Body of pancreas (tissue), 4 donors: ENCODE data around the gene ISOC2.

Experiments used
- POLR2A ChIP-seq, 3 donors: fragments of 450-650 bp; IDR thresholded peaks; one replicate each; pipeline ENCODE4 v1.6.1; 2016; ENCODE audit warnings: antibody characterized with exemption in 3 of 3, mild to moderate bottlenecking in 2 of 3
- TF ChIP-seq, protein P1 (sequence below), 7 experiments: fragments of 450-650 bp in 4 of 7; fragments of 200-600 bp in 3 of 7; sonication (generic) in 3 of 7; IDR thresholded peaks; one replicate each; pipeline ENCODE4 v1.5.1; 2016 to 2019; ENCODE audit warnings: antibody characterized with exemption in 7 of 7

DNA sequence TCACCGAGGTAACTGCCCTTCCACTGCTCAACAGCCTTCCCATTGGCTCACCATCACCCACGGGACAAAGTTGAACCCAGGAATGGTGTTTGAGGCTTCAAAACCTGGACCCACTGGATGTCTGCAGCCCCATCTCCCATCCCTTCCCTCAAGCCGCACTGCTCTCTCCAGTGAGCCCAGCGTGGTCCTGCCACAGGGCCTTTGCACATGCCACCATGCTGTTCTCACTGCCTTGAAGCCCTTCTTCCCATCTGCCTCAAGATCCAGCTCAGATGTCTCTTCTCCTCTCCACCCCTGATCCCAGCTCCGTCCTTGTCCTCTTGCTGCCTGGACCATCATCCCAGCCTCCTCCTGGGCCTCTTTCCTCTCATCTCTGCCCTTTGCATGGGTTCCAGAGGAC is 22.4 kb downstream of the ISOC2 start:
- TF ChIP-seq, protein P1, sequence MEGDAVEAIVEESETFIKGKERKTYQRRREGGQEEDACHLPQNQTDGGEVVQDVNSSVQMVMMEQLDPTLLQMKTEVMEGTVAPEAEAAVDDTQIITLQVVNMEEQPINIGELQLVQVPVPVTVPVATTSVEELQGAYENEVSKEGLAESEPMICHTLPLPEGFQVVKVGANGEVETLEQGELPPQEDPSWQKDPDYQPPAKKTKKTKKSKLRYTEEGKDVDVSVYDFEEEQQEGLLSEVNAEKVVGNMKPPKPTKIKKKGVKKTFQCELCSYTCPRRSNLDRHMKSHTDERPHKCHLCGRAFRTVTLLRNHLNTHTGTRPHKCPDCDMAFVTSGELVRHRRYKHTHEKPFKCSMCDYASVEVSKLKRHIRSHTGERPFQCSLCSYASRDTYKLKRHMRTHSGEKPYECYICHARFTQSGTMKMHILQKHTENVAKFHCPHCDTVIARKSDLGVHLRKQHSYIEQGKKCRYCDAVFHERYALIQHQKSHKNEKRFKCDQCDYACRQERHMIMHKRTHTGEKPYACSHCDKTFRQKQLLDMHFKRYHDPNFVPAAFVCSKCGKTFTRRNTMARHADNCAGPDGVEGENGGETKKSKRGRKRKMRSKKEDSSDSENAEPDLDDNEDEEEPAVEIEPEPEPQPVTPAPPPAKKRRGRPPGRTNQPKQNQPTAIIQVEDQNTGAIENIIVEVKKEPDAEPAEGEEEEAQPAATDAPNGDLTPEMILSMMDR (IDR thresholded peaks at IDR 0.05): no peak
- no peak for TF ChIP-seq POLR2A (IDR thresholded peaks at IDR 0.05)
